ENCODE measurements around the gene GJA5.

Gene GJA5

DNA sequence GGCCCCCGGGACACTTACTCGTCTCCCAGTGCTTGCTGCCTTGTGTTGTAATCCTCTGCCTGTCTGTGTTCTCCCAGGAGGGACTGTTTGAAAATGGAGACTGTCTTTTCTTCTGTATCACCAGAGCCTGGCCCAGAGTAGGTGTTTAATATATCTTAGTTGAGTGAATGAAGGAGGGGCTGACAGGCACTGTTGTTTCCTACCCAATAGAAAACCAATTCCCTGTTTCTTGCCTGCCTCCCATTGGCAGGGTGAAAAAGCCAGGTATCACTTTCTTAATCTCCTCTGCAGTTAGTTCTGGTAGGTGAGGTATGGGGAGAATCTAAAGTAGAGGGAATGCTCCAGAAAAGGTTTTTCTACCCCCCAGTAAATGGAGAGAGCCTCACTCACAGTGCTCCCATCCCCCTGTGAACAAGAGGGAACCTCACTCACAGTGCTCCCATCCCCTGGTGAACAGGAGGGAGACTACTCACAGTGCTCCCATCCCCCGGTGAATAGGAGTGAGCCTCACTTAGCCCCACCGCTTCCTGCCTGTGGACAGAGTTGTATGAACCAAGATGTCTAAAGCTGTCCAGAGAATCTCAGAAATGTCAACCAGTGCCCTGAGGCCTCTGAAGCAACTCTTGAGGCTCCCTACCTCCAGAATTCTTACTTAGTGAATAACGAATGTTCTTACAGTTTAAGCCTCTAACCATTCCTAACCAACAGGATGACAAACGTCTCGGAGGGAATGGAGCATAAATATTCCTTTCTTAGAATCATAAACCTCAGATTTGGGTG, at the start of gene GJA5:
Gene GJA5, minus strand, starts transcription at position 122 of the 780 bp plus-strand sequence. CDS start 1,364 bp downstream, outside the sequence.
- Histone ChIP-seq H3K4me3 (ENCODE audit: insufficient read depth, low read length, poor library complexity, severe bottlenecking) (no peak within 1 kb of the TSS), H4K20me1 (ENCODE audit: low read depth, low read length) (no peaks in the 10 kb centered on the region), H3K9me3 (ENCODE audit: insufficient read depth, low read length) (no peaks in the 10 kb centered on the region), H3K27ac (ENCODE audit: low read depth, low read length) (no peak within 1 kb of the TSS), H3K9me2 (replicated peaks; ENCODE audit: insufficient read depth, low read length) (no peaks in the 10 kb centered on the region), H3K36me3 (ENCODE audit: low read length) (no peaks in the 10 kb centered on the region), H3K9ac (ENCODE audit: low read length) (no peak within 1 kb of the TSS), H3K79me2 (ENCODE audit: insufficient read depth, low read length) (no peaks in the 10 kb centered on the region), H2AFZ (ENCODE audit: low read depth, low read length, severe bottlenecking) (no peak within 1 kb of the TSS), H3K27me3 (ENCODE audit: low read length) (no peaks in the 10 kb centered on the region), H3F3A (ENCODE audit: insufficient read depth) (no peaks in the 10 kb centered on the region), H3K4me2 (ENCODE audit: low read depth, low read length, poor library complexity, severe bottlenecking) (no peak within 1 kb of the TSS)
- no peak for TF ChIP-seq EZH2phosphoT487 (conservative IDR thresholded peaks at IDR 0.05; ENCODE audit: low read length)
- TF ChIP-seq CTCF (IDR thresholded peaks at IDR 0.05; ENCODE audit: insufficient read depth, low read length, poor library complexity, severe bottlenecking), result no peak

GRCh38 chr1:147809236-147809635, 48.8 kb upstream of the GJA5 start:
- no peaks in the 10 kb centered on the region for H3K9me3 ChIP-seq (ENCODE audit: insufficient read depth, low read length)
- H3K4me3 ChIP-seq (ENCODE audit: insufficient read depth, low read length, poor library complexity, severe bottlenecking), result no peak overlapping the region
- no peaks in the 10 kb centered on the region for H3F3A ChIP-seq (ENCODE audit: insufficient read depth)
- H3K36me3 ChIP-seq (ENCODE audit: low read length), result no peaks in the 10 kb centered on the region
- no peaks in the 10 kb centered on the region for H4K20me1 ChIP-seq (ENCODE audit: low read depth, low read length)
- no peak overlapping the region for H2AFZ ChIP-seq (ENCODE audit: low read depth, low read length, severe bottlenecking)
- no peak for TF ChIP-seq EZH2phosphoT487 (conservative IDR thresholded peaks at IDR 0.05; ENCODE audit: low read length)
- no peak for TF ChIP-seq CTCF (IDR thresholded peaks at IDR 0.05; ENCODE audit: insufficient read depth, low read length, poor library complexity, severe bottlenecking)
- no peaks in the 10 kb centered on the region for H3K9me2 ChIP-seq (replicated peaks; ENCODE audit: insufficient read depth, low read length)
- H3K27me3 ChIP-seq (ENCODE audit: low read length), result no peaks in the 10 kb centered on the region
- H3K27ac ChIP-seq (ENCODE audit: low read depth, low read length), result no peak overlapping the region
- no peak overlapping the region for H3K4me2 ChIP-seq (ENCODE audit: low read depth, low read length, poor library complexity, severe bottlenecking)
- H3K9ac ChIP-seq (ENCODE audit: low read length), result no peak overlapping the region
- H3K79me2 ChIP-seq (ENCODE audit: insufficient read depth, low read length), result no peaks in the 10 kb centered on the region

DNA sequence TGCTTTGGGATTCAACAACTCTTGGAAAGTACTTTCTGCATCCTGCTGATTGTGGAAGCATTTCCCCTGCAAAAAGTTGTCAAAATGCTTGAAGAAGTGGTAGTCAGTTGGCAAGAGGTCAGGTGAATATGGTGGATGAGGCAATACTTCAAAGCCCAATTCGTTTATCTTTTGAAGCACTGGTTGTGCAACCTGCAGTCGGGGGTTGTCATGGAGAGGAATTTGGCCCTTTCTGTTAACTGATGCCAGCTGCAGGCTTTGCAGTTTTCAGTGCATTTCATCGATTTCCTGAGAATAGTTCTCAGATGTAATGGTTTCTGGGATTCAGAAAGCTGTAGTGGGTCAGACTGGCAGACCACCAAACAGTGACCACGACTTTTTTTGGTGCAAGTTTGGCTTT, 47.6 kb upstream of the GJA5 start:
- H3F3A ChIP-seq (ENCODE audit: insufficient read depth), result no peaks in the 10 kb centered on the region
- H2AFZ ChIP-seq (ENCODE audit: low read depth, low read length, severe bottlenecking), result no peak overlapping the region
- no peak overlapping the region for H3K9ac ChIP-seq (ENCODE audit: low read length)
- no peaks in the 10 kb centered on the region for H3K9me2 ChIP-seq (replicated peaks; ENCODE audit: insufficient read depth, low read length)
- H3K4me2 ChIP-seq (ENCODE audit: low read depth, low read length, poor library complexity, severe bottlenecking), result no peak overlapping the region
- no peak for TF ChIP-seq EZH2phosphoT487 (conservative IDR thresholded peaks at IDR 0.05; ENCODE audit: low read length)
- TF ChIP-seq CTCF (IDR thresholded peaks at IDR 0.05; ENCODE audit: insufficient read depth, low read length, poor library complexity, severe bottlenecking), result no peak
- no peaks in the 10 kb centered on the region for H3K9me3 ChIP-seq (ENCODE audit: insufficient read depth, low read length)
- H3K79me2 ChIP-seq (ENCODE audit: insufficient read depth, low read length), result no peaks in the 10 kb centered on the region
- H4K20me1 ChIP-seq (ENCODE audit: low read depth, low read length), result no peaks in the 10 kb centered on the region
- H3K27me3 ChIP-seq (ENCODE audit: low read length), result no peaks in the 10 kb centered on the region
- H3K36me3 ChIP-seq (ENCODE audit: low read length), result no peaks in the 10 kb centered on the region
- no peak overlapping the region for H3K27ac ChIP-seq (ENCODE audit: low read depth, low read length)
- H3K4me3 ChIP-seq (ENCODE audit: insufficient read depth, low read length, poor library complexity, severe bottlenecking), result no peak overlapping the region
